GM18508 (cell line): ENCODE data around the gene FUCA2.
"Not testable (repeated sequence)": the region's sequence is repeated elsewhere in the genome, so short reads cannot be mapped to it uniquely, and the experiment has no call there.

Source experiments
- ATAC-seq: cut with Tn5 transposase; IDR thresholded peaks from one replicate; pipeline ENCODE4 v1.9.1; 2021; ENCODE audit warnings: moderate number of reproducible peaks; ENCODE audit not compliant: insufficient read depth, unreplicated experiment

FUCA2 gene

GRCh38 chr6:143536866-143537691 is 25.6 kb upstream of the FUCA2 start:
- no peak for ATAC-seq

GRCh38 chr6:143536461-143536865 is 24.9 kb upstream of the FUCA2 start:
- no peak for ATAC-seq

- no peak for ATAC-seq
Measured at GRCh38 chr6:143535189-143535614, 23.7 kb upstream of the FUCA2 start.

GRCh38 chr6:143531720-143532499 is 20.4 kb upstream of the FUCA2 start:
- no peak for ATAC-seq

- no peak for ATAC-seq
Measured at GRCh38 chr6:143529095-143529494, 17.6 kb upstream of the FUCA2 start.

- ATAC-seq, result peak; percentile 68
Measured at GRCh38 chr6:143528164-143528811, 16.8 kb upstream of the FUCA2 start.

- ATAC-seq, result no peak
Measured at GRCh38 chr6:143527677-143528076, 16.2 kb upstream of the FUCA2 start.

- no peak for ATAC-seq
Measured at GRCh38 chr6:143525356-143525755, 13.8 kb upstream of the FUCA2 start.

- ATAC-seq, result no peak
Measured at GRCh38 chr6:143522039-143522600, 10.6 kb upstream of the FUCA2 start.

GRCh38 chr6:143517447-143517773 is 5.9 kb upstream of the FUCA2 start:
- ATAC-seq, result no peak

- no peak for ATAC-seq
Measured at GRCh38 chr6:143516690-143517446, 5.3 kb upstream of the FUCA2 start.

- no peak for ATAC-seq
Measured at GRCh38 chr6:143515766-143516355, 4.3 kb upstream of the FUCA2 start.

GRCh38 chr6:143515061-143515760 is 3.7 kb upstream of the FUCA2 start:
- no peak for ATAC-seq

- ATAC-seq, result no peak
Measured at GRCh38 chr6:143513410-143513809, 1.9 kb upstream of the FUCA2 start.

GRCh38 chr6:143510326-143510725 is 1.2 kb downstream of the FUCA2 start:
- ATAC-seq, result not testable (repeated sequence)

GRCh38 chr6:143507358-143508145 is 4.0 kb downstream of the FUCA2 start:
- ATAC-seq, result no peak

GRCh38 chr6:143506620-143507019 is 4.9 kb downstream of the FUCA2 start:
- ATAC-seq, result no peak

GRCh38 chr6:143506199-143506598 is 5.3 kb downstream of the FUCA2 start:
- ATAC-seq, result no peak
